Mesothelial cell of epicardium (in vitro differentiated cells): Measurements from ENCODE around the gene BBLN. TPM values are rescaled to one million over a fixed set of nuclear protein-coding genes. Genes with fewer than 3 reads are reported as not detected.
"Not testable (repeated sequence)": the region's sequence is repeated elsewhere in the genome, so short reads cannot be mapped to it uniquely, and the experiment has no call there.

Experiments used
- DNase-seq, 2 experiments: peaks; one replicate each; pipeline ENCODE4 v3.0.0; 2021; ENCODE audit warnings: low spot score in 2 of 2; ENCODE audit not compliant: unreplicated experiment in 2 of 2
- H3K27ac Mint-ChIP-seq: 2 replicates; pipeline ENCODE4 v1.8.0; 2021; ENCODE audit warnings: mixed read lengths
- H3K27me3 Mint-ChIP-seq: 2 replicates; pipeline ENCODE4 v1.8.0; 2021; ENCODE audit warnings: low read depth, mixed read lengths
- H3K36me3 Mint-ChIP-seq: 2 replicates; pipeline ENCODE4 v1.8.0; 2021; ENCODE audit warnings: mixed read lengths
- H3K4me1 Mint-ChIP-seq: 2 replicates; pipeline ENCODE4 v1.8.0; 2021; ENCODE audit warnings: mixed read lengths
- H3K4me3 Mint-ChIP-seq: 2 replicates; pipeline ENCODE4 v1.8.0; 2021; ENCODE audit warnings: mild to moderate bottlenecking, moderate library complexity, mixed read lengths
- H3K9me3 Mint-ChIP-seq: 2 replicates; pipeline ENCODE4 v1.8.0; 2021; ENCODE audit warnings: mixed read lengths
- CTCF ChIP-seq: fragments of 200-600 bp; sonication (generic); IDR thresholded peaks from one replicate; pipeline ENCODE4 v1.5.0; 2021; ENCODE audit warnings: antibody characterized with exemption; ENCODE audit not compliant: unreplicated experiment
- total RNA-seq: library from RNA; stranded (reverse); gene quantifications from 3 replicates; pipeline ENCODE4 v1.2.1, GENCODE V29; 2021

BBLN gene
- 60.7 to 64.4 TPM (median 63.1 TPM) in 3 replicates for total RNA-seq

- DNase-seq, result peak; percentile 94 to 96
- H3K27ac Mint-ChIP-seq, result peak within 1 kb of the TSS; percentile 76
- no peaks in the 10 kb centered on the region for H3K27me3 Mint-ChIP-seq
- peak within 1 kb of the TSS; percentile 70 for H3K4me3 Mint-ChIP-seq
- no peaks in the 10 kb centered on the region for H3K9me3 Mint-ChIP-seq
- H3K36me3 Mint-ChIP-seq, result peaks cover 15% of the 10 kb centered on the region
- TF ChIP-seq CTCF, result no peak
- H3K4me1 Mint-ChIP-seq, result peaks cover 4% of the 10 kb centered on the region
Observed at GRCh38 chr9:128159784-128160602, at the start of gene BBLN. BBLN (plus strand) TSS chr9:128160265; CDS start chr9:128160408, 143 bp downstream.

GRCh38 chr9:128111726-128112125 is 48.3 kb upstream of the BBLN start:
- not testable (repeated sequence) for H3K9me3 Mint-ChIP-seq, H3K27me3 Mint-ChIP-seq, DNase-seq, H3K4me1 Mint-ChIP-seq, H3K4me3 Mint-ChIP-seq, H3K27ac Mint-ChIP-seq, H3K36me3 Mint-ChIP-seq

- TF ChIP-seq CTCF, result no peak
- Mint-ChIP-seq H3K9me3 (no peaks in the 10 kb centered on the region), H3K4me1 (peaks cover 3% of the 10 kb centered on the region), H3K36me3 (peaks cover 6% of the 10 kb centered on the region), H3K27me3 (no peaks in the 10 kb centered on the region), H3K27ac (no peak overlapping the region), H3K4me3 (no peak overlapping the region)
- DNase-seq, result no peak
Observed at GRCh38 chr9:128113526-128114325, 46.3 kb upstream of the BBLN start.

GRCh38 chr9:128114326-128115186 is 45.5 kb upstream of the BBLN start:
- Mint-ChIP-seq H3K36me3 (peaks cover 6% of the 10 kb centered on the region), H3K4me1 (peaks cover 3% of the 10 kb centered on the region), H3K9me3 (no peaks in the 10 kb centered on the region), H3K27me3 (no peaks in the 10 kb centered on the region), H3K27ac (no peak overlapping the region), H3K4me3 (no peak overlapping the region)
- no peak for DNase-seq
- TF ChIP-seq CTCF, result no peak

GRCh38 chr9:128115187-128116103 is 44.6 kb upstream of the BBLN start:
- no peak for TF ChIP-seq CTCF
- no peak for DNase-seq
- Mint-ChIP-seq H3K27ac (no peak overlapping the region), H3K4me1 (peaks cover 3% of the 10 kb centered on the region), H3K27me3 (no peaks in the 10 kb centered on the region), H3K36me3 (peaks cover 6% of the 10 kb centered on the region), H3K9me3 (no peaks in the 10 kb centered on the region), H3K4me3 (no peak overlapping the region)
